Measurements from ENCODE around the gene NOXA1.
"Not testable (repeated sequence)": the region's sequence is repeated elsewhere in the genome, so short reads cannot be mapped to it uniquely, and the experiment has no call there.

The NOXA1 gene

DNA sequence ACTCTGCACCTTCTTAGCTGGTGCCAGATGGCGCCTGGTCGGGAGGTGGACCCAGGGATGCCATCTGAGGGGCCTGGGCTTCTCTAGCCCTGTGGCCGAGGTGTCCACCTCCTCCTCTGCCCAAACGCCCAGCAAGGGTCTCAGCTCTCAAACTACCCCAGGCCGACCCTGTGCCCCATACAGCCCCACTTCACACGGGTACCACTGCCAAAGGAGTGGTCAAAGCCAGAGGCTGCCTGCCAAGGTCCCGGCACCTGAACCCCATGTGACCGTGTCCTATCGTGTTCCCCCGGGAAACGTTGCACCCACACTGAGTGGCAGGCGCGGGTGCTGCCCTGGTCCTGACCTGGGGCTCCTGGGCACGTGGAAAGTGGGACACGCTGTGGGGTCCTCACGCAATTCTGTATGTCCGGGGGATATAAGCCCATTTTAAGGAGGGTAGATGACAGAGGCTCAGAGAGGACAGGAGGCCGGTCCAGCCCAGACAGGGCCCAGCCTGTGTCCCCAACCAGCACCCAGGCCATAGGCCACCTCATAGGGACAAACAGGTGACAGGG lies 16.0 kb downstream of the NOXA1 start:
- no peak for DNase-seq (ENCODE audit: low read depth)

DNA sequence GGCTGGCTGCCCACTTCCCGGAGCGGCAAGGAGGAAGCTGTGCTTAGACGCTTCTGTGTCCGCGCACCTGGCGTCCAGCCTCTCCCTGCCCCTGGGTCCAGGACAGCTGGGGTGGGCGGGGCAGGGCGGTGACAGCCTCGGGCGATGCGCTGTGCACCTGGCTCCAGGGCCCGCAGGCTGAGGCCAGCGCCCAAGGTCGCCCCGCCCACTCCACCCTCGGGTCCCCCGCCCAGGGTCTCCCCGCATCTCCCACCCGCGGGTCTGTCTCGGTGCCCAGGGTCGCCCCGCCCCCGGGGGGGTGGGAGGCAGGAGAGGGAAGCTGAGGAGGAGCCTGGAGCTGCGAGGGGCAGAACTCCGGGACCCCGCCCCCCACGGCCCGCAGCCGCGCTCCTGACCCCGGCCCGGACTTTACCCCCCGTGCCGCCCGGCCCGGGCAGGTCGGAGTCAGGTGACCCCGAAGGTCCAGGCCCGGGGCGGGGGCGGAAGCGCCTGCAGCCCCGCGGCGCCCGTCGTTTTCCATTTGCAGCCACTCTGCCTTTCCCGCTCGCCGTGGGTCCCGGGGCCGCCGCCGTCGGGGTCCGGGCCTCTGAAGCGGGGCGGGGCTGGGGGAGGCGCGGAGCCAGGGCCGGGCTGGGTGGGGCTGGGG lies 18.2 kb downstream of the NOXA1 start, which contains the start of gene ENTPD8:
ENTPD8 (minus strand) TSS at position 69 of the 646 bp plus-strand sequence. CDS start 3,072 bp downstream, outside the sequence.
- DNase-seq (ENCODE audit: low read depth), result no peak

DNA sequence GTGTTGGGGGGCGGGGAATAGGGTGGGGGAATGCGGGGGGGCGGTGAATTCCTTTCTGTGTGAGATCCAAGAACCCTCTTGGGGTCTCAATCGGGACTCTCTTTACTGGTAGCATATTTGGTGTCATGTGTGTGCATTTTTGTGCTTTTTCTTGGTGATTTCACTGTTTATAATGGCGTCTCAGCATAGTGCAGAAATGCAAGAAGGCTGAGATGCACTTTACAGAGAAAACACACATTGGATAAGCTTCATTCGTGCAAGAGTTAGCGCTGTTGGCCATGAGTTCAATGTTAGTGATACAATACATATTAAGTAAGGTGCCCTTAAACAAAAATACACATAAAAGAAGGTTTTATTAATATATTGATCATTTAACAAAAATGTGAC lies 18.7 kb downstream of the NOXA1 start:
- no peak for DNase-seq (ENCODE audit: low read depth)

DNA sequence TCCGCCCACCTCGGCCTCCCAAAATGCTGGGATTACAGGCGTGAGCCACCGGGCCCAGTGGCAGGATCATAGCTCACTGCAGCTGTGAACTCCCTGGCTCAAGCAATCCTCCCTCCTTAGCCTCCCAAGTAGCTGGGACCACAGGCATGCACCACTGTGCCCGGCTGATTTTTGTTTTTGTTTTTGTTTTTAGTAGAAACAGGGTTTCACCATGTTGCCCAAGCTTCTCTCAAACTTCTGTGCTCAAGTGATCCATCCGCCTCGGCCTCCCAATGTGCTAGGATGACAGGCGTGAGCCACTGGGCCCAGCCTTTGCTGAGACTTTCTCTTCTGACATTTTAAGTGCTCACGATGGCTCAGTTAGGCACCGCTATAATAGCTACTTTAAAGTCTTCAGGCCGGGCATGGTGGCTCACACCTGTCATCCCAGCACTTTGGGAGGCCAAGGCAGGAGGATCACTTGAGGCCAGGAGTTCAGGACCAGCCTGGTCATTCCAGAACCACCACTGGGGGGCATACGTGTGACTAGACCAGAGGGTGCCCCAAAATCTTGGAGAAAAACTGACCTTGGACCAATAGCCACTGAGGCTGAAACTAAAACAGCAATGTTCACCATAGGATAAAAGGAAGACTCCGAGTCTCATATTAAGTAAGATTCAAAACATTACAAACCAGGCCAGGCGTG lies 21.1 kb downstream of the NOXA1 start:
- no peak for DNase-seq (ENCODE audit: low read depth)

DNA sequence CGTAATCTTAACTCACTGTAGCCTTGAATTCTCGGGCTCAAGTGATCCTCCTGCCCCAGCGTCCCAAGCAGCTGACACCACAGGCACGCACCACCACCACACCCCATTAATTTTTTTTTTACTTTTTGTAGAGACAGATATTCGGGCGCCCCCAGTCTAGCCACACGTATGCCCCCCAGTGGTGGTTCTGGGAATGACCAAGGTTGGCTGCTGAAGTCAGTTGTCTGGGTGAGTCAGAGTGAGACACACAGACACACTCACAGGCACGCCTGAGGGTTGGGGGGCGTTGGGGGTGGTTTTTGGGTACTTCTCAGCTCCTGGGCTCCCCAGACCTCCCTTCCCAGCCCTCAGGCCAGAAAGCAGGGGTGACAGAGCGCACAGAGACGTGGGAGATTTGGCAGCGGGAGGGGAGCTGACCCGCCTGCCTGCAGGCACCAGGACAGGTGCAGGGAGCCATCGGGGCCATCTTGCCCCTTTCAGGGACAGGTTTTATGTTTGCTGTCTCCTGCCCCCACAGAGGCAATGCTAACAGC lies 22.1 kb downstream of the NOXA1 start:
- DNase-seq (ENCODE audit: low read depth), result peak; percentile 75

DNA sequence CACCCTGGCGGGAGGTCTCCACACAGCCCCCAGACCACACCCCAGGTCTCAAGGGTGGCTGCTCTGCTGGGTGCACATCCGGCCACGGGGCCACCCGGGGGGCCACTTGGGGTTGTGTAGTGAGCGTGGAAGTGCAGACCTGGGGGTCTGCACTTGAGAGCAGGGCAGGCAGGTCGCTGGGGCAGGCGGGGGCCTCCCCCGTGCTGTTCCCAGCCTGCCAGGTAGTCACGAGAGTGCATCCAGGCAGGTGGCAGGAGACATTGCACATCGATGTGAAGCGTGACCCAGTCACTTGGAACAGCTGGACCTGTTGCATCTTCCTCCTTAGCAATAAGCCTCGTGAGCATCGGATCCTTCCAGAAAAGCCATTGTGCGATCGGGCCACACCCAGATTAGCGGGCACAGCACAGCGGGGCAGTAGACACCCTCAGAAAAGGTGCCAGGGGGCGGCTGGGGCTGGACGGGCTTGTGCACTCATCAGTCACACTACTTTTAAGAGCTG lies 22.8 kb downstream of the NOXA1 start:
- DNase-seq (ENCODE audit: low read depth), result no peak

DNA sequence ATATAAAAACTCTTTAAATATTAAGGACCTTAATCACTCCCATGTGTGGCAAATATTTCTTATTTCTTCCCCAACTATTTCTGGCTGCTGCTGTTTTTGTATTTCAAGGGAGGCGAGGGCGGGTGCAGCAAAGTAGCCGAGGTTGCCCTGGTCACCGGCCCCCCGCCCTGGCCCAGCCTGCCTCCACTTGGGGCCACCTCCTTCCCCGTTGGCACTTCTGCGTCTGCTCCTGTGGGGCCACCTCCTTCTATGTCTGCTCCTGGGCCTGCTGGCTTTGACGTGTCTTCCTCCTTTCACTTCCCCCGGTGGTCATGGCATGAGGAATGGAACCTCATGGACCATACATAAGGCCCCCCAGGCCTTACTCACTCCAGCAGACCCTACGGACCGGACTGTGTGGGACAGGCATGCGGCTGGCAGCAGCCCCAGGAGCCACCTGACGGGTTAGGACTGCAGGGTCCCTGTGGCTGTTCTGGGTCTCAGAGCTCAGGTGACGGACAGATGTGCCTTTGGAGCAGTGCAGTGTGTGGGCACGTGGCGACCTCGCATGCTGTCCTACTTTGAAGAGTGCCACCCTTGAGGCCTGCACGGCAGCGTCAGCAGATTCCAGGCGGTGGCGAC lies 23.8 kb downstream of the NOXA1 start:
- DNase-seq (ENCODE audit: low read depth), result no peak

DNA sequence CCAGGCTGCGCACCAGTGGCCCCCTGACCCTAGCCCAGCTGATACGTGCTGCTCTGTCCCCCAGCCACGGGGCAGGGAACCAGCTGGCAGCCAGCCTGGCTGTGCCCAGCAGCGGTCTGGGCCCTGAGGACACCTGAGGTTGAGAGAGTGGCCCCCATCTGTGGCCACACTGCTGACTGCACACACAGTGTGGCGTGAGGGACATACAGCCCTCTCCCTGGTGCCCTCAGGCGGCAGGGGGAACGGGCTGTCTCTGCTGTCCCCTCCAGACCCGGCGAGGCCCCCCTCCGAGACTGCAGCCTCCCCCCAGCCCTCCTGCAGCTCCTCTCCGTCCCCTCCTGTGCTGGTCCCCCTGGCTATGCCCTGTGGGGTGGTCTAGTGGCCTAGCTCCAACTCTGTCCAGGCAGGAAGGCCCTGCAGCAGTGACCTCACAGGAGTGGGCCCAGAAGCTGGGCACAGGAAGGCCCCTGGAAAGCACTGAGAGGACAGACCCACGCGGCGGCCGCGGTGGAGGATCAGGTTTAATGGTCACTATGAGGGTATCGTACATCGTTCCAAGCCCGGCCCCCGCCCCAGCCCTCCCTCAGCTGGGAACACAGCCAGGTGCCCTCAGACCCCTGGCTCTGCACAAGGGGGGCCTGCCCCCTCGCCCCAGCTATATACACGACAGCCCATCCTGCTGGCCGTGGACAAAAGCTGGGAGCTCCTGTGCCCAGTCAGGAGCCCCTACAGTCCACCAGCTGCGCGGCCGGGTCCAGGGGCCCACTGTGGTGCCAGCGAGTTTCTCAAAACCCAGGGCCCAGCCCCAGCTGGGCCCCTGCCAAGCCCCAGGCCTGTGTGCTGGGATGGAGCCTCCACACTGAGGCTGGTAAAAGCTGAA lies 24.8 kb downstream of the NOXA1 start:
- no peak for DNase-seq (ENCODE audit: low read depth)

DNA sequence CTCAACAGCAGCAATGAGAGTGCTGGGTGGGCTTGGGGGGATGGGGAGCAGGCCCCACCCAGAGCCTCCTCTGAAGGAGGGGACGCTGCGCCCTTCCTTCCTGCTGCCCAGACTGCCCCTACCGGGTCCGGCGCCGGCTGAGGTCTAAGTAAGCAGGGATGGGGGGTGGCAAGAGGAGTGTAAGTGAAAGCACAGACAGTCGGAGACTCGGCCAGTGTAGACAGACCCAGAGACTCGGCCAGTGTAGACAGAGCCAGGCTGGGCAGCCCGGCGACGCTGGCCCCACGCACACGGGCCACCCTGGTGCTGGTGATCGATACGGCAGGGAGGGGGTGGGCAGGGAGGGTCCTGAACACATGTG lies 25.4 kb downstream of the NOXA1 start:
- no peak for DNase-seq (ENCODE audit: low read depth)

DNA sequence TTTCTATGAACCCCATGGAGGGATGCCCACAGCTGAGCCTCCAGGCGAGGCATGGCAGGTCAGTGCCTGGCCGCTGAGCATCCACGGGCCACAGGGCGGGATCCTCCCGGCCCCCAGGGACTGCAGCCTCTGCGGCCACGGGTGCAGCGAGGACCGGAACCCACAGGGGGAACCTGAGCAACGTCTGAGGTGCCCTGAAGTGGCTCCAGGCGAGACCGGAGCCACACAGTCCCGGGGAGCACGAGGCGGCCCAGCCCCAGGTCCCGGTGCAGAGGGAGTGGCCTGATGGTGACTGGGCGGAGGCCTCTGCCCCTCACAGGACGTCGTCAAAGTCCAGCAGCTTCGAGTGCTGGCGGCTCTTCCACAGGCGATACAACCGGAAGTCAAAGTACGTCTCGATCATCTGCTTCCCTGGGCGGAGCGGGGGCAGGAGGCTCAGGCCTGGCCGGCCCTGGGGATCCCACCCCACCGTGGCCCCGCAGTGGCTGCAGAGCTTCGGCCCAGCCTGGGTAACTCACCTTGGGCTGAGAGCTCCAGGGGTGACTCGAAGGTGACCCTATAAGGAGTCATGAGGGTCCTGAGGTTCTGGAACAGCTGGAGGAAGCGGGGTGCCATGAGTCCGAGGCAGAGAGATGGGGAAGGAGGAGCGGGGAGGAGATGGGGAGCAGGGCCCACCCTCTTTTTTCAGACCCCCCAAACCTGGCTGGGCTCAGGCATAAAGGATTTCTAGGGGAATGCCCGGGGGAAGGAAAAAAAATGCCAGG lies 26.1 kb downstream of the NOXA1 start:
- DNase-seq (ENCODE audit: low read depth), result no peak

DNA sequence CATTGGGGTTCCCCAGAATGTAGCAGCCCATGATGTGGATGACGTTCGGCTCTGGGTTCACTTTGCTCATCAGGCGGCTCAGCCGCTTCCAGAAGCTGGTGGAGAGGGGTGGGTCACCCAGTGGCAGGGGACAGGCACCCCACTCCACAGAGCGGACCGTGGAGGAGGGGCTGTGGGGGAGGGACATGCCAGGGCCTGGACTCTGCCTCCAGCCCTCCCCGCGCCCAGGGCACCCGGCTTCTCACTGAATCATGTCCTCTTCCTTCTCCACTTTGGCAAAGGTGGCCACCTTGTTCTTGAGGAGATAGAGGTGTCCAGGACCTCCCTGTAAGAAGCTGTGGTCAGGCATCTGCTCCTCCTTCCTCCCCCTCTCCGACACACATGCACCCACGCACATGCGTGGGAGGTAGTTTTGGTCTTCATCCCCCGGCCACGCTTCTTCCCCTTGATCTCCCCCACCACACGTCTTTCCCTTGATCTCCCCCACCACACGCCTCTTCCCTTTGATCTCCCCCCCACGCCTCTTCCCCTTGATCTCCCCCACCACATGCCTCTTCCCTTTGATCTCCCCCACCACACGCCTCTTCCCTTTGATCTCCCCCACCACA lies 26.8 kb downstream of the NOXA1 start:
- no peak for DNase-seq (ENCODE audit: low read depth)

DNA sequence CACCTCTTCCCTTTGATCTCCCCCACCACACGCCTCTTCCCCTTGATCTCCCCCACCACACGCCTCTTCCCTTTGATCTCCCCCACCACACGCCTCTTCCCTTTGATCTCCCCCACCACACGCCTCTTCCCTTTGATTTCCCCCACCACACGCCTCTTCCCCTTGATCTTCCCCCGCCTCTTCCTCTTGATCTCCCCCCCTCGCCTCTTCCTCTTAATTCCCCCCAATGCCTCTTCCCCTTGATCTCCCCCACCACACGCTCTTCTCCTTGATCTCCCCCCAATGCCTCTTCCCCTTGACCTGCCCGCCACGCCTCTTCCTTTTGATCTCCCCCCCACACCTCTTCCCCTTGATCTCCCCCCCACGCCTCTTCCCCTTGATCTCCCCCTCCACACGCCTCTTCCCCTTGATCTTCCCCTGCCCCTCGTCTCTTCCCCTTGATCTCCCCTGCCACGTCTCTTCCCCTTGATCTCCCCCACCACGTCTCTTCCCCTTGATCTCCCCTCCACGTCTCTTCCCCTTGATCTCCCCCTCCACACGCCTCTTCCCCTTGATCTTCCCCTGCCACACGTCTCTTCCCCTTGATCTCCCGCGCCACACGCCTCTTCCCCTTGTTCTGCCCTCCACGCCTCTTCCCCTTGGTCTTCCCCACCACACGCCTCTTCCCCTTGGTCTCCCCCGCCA lies 27.5 kb downstream of the NOXA1 start:
- not testable (repeated sequence) for DNase-seq (ENCODE audit: low read depth)

DNA sequence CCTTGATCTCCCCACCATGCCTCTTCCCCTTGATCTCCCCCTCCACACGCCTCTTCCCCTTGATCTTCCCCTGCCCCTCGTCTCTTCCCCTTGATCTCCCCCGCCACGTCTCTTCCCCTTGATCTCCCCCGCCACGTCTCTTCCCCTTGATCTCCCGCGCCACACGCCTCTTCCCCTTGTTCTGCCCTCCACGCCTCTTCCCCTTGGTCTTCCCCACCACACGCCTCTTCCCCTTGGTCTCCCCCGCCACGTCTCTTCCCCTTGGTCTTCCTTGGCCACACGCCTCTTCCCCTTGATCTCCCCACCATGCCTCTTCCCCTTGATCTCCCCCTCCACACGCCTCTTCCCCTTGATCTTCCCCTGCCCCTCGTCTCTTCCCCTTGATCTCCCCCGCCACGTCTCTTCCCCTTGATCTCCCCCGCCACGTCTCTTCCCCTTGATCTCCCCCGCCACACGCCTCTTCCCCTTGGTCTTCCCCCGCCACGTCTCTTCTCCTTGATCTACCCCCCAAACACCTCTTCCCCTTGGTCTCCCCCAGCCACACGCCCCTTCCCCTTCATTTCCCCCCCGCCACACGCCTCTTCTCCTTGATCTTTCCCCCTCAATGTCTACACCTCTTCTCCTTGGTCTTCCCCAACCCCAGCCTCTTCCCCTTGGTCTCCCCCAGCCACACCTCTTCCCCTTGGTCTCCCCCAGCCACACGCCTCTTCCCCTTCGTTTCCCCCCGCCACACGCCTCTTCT lies 28.2 kb downstream of the NOXA1 start:
- DNase-seq (ENCODE audit: low read depth), result not testable (repeated sequence)

DNA sequence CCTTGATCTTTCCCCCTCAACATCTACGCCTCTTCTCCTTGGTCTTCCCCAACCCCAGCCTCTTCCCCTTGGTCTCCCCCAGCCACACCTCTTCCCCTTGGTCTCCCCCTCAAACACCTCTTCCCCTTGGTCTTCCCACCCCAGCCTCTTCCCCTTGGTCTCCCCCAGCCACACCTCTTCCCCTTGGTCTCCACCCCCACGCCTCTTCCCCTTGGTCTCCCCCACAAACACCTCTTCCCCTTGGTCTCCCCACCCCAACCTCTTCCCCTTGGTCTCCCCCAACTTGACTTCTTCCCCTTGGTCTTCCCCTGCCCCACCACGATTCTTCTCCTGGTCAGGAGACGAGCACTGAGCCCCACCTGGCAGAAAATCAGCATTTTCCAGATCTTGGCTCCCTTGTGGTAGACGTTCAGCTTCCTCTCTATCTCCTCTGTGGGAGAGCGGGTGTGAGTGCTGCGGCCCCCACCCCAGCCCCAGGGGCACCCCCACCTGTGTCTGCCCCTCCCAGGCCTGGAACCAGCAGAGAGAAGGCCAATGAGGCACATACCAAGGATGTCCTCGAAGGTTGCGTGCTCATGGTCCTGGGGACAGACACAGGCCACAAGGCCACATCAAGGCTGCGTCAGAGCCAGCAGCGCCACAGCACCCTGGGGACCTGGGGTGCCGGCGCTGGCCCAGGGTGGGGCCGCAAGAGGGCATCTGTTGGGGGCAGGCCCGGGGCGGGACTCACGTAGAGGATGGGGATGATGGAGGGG lies 29.0 kb downstream of the NOXA1 start:
- DNase-seq (ENCODE audit: low read depth), result no peak

DNA sequence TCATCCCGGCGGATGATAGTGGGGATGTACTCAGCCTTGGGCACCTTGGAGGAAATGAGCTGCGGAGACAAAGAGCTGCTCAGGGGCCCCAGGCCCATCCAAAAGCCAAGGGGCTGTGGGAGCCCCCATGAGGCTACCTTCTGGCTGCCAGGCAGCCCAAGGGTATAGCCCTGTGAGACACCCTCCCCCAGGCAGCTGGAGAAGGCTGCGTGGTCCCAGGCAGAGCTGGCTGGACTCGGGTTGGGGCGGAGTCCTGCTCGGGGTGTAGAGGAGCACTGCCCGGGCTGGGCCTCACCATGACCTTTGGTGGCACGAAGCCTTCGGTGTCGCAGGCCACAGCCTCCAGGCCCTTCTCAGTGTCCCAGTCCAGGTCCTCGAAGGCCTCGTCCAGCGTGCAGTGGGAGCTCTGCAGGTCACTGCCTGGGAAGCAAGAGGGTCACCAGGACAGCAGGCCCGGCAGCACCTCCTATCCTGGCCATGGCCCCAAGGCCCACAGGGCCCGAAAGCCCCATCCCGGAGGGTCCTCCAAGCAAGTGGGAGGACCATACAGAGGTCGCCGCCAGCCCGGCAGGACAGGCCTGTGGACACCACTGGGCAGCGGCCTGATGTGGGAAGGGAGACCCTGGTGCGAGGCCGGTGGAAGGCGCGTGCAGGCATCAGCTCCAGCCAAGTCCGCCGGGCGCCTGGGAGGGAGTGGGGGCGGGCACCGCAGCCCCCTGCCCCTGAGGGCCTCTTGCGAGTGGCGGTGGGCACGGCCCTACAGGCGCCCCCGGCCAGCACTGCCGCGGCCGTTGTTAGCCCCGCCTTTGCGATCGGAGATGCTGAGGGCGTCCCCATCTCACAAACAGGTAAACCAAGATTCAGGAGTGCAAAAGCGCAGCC lies 29.8 kb downstream of the NOXA1 start:
- DNase-seq (ENCODE audit: low read depth), result no peak

DNA sequence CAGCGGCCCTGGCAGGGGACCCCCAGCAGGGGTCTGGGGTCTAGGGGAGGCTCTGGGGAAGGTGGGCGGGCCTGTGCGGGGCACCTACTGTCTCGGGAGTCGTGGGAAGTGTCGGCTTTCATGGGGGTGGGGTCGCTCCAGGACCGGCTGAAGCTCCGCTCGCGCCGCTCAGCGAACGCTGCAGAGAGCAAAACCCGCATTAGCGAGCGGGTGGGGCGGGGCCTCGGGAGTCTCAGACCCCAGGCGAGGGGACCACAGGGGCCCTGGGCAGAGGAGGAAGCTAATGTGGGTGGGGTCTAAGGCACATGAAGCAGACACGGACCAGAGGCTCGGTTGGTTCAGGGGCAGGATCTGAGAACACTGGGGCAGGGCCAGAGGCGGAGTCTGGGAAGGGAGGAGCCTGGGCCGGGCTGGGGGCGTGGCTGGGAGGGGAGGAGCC lies 30.5 kb downstream of the NOXA1 start:
- DNase-seq (ENCODE audit: low read depth), result no peak

DNA sequence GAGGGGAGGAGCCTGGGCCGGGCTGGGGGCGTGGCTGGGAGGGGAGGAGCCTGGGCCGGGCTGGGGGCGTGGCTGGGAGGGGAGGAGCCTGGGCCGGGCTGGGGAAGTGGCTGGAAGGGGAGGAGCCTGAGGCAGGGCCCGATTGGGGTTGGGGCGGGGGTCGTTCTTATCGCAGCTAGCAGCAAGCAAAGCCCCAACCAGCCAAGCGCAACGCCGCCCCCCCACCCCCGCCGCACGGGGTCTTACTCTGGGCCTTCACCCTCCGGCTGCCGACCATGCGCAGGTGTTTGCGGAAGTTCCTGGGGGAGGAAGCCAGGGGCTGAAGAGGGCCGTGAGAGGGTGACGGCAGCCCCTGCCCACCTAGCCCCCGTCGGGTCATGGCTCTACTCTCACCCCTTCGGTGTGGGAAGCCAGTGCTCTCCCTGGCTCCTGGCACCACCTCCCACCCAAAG lies 31.0 kb downstream of the NOXA1 start:
- no peak for DNase-seq (ENCODE audit: low read depth)

Measured in stimulated activated CD8-positive, alpha-beta memory T cell treated with anti-CD3 and anti-CD28 coated beads, Interleukin-15, amount 100 ng/mL, for 1 hour (primary cell).